ENCODE data around the gene PCARE.

Gene PCARE

DNA sequence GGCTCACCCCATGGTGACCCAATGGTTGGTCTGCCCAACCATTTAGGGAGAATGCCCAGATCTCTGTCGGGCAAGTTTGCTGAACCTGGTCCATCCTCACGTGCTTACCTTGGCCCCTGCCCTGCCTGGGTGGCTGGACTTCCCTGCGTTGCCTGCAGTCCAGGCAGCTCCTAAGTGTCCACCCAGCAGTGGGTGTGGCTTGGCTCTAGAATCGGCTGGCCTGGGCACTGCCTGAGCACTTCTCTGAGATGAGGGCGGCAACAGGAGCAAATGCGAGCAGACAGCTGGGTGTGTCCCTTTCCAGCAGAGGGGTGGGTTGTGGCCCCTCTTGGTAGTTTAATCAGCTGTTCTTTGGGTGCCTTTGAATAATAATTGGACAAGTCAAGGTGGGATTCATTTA lies 11.3 kb downstream of the PCARE start:
- Histone ChIP-seq H3K9ac (ENCODE audit: low read length) (no peak overlapping the region), H3K4me1 (ENCODE audit: control insufficient read depth, insufficient read depth, low read length) (peaks cover 16% of the 10 kb centered on the region), H3K36me3 (ENCODE audit: control insufficient read depth, insufficient read depth, low read length) (no peaks in the 10 kb centered on the region), H3K27me3 (ENCODE audit: control insufficient read depth, insufficient read depth, low read length) (no peaks in the 10 kb centered on the region), H3K27ac (ENCODE audit: low read depth, low read length) (no peak overlapping the region), H3K4me3 (ENCODE audit: low read depth, low read length) (no peak overlapping the region), H3K9me3 (ENCODE audit: control insufficient read depth, insufficient read depth, low read depth, low read length) (no peaks in the 10 kb centered on the region)

DNA sequence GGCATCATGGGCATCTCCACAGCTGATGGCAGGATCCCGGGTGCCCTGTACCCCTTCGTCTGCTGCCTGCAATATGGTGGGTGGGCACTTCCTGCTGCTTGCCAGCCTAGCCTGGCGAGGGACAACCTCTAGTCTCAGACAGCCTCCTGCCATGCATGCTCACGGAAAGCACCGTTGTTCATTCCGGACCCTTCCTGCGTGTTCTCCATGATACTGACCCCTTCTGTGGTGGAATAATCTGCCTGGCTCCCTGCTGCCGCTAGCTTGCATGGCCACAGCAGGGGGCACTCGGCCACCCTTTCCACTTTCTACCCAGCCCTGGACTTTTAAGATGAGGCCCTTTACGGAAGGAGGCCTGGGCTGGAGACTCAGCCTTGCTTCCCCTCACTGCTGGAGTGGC lies 12.0 kb downstream of the PCARE start:
- no peaks in the 10 kb centered on the region for H3K36me3 ChIP-seq (ENCODE audit: control insufficient read depth, insufficient read depth, low read length)
- no peak overlapping the region for H3K27ac ChIP-seq (ENCODE audit: low read depth, low read length)
- H3K4me3 ChIP-seq (ENCODE audit: low read depth, low read length), result no peak overlapping the region
- H3K9ac ChIP-seq (ENCODE audit: low read length), result no peak overlapping the region
- no peaks in the 10 kb centered on the region for H3K27me3 ChIP-seq (ENCODE audit: control insufficient read depth, insufficient read depth, low read length)
- H3K4me1 ChIP-seq (ENCODE audit: control insufficient read depth, insufficient read depth, low read length), result peaks cover 16% of the 10 kb centered on the region
- H3K9me3 ChIP-seq (ENCODE audit: control insufficient read depth, insufficient read depth, low read depth, low read length), result no peaks in the 10 kb centered on the region

DNA sequence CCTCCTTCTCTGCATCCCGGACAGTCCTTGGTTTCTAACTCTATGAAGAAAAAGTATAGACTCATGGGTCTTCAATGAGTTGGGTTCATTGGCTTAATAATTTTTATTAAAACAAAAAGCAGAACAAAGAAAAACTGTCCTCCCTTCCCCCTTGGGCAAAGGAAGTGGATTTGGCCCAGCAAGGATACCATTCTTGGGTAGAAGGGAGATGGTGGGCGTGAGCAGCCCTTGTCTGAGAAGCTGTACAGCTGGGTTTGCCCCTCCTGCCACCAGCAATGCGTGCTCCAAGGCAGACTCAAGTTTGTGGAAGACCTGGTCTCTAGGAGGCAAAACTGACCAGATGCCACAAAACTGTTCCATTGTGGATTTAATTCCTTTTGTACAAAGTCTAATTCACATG lies 12.7 kb downstream of the PCARE start:
- Histone ChIP-seq H3K4me1 (ENCODE audit: control insufficient read depth, insufficient read depth, low read length) (peaks cover 16% of the 10 kb centered on the region), H3K27ac (ENCODE audit: low read depth, low read length) (no peak overlapping the region), H3K9ac (ENCODE audit: low read length) (no peak overlapping the region), H3K9me3 (ENCODE audit: control insufficient read depth, insufficient read depth, low read depth, low read length) (no peaks in the 10 kb centered on the region), H3K27me3 (ENCODE audit: control insufficient read depth, insufficient read depth, low read length) (no peaks in the 10 kb centered on the region), H3K4me3 (ENCODE audit: low read depth, low read length) (no peak overlapping the region), H3K36me3 (ENCODE audit: control insufficient read depth, insufficient read depth, low read length) (no peaks in the 10 kb centered on the region)

DNA sequence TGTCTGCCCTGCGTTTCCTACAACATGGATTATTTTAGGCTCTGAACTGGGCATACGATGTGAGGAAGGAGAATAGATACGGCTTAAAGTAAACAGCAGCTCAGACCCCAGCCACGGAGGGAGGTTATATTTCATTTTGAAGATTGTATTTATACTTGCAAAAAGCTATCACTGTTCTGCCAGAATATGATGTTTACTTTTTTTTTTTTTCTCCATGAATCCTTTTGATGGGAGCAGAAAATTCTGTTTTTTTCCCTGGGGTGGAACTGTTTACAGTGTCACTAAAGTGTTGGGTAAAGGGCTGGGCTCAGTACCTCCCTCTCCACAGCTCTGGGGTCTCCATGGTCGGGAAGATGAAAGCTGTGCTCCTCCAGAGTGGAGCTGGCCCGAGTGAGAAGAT lies 13.1 kb downstream of the PCARE start:
- Histone ChIP-seq H3K27me3 (ENCODE audit: control insufficient read depth, insufficient read depth, low read length) (no peaks in the 10 kb centered on the region), H3K27ac (ENCODE audit: low read depth, low read length) (no peak overlapping the region), H3K4me1 (ENCODE audit: control insufficient read depth, insufficient read depth, low read length) (peaks cover 16% of the 10 kb centered on the region), H3K4me3 (ENCODE audit: low read depth, low read length) (no peak overlapping the region), H3K9me3 (ENCODE audit: control insufficient read depth, insufficient read depth, low read depth, low read length) (no peaks in the 10 kb centered on the region), H3K9ac (ENCODE audit: low read length) (no peak overlapping the region), H3K36me3 (ENCODE audit: control insufficient read depth, insufficient read depth, low read length) (no peaks in the 10 kb centered on the region)

DNA sequence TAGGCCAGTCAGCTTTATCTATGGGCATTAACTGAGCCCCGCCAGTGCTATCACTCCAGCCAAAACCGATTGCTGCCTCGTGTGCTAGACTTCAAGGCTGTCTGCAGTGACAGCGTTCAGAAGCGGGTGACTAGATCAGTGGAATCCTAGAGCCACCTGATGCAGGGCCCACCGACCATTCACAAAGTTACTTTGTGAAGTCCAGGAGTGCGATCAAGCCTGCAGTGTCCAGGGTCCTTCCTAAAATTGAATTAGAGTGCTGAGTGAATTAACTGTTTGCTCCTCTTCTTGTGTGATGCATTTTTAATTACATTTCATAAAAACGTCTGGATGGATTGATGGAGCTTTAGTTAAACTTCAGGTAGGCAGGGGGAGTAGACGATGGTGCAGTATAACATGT lies 13.9 kb downstream of the PCARE start:
- Histone ChIP-seq H3K27ac (ENCODE audit: low read depth, low read length) (no peak overlapping the region), H3K27me3 (ENCODE audit: control insufficient read depth, insufficient read depth, low read length) (no peaks in the 10 kb centered on the region), H3K9me3 (ENCODE audit: control insufficient read depth, insufficient read depth, low read depth, low read length) (no peaks in the 10 kb centered on the region), H3K36me3 (ENCODE audit: control insufficient read depth, insufficient read depth, low read length) (no peaks in the 10 kb centered on the region), H3K4me3 (ENCODE audit: low read depth, low read length) (no peak overlapping the region), H3K9ac (ENCODE audit: low read length) (no peak overlapping the region), H3K4me1 (ENCODE audit: control insufficient read depth, insufficient read depth, low read length) (peaks cover 14% of the 10 kb centered on the region)

DNA sequence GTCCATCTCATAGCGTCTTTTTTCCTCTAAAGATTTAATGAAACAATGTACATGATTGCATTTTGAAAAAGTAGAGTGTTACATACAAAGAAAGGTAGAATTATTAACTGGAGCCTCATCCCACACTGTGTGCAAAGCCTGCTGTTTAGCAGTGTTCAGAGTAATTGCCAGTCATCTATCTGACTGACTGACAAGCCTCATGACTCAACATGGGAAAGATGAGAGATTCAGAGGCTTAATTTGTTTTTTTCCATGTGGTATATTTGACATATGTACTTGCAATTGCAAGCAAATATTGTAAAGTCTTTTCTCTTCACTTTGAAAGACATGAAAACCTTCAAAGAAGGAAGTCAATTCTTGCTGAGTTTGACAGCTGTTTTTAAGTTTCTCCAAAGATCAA lies 14.7 kb downstream of the PCARE start:
- Histone ChIP-seq H3K36me3 (ENCODE audit: control insufficient read depth, insufficient read depth, low read length) (no peaks in the 10 kb centered on the region), H3K27me3 (ENCODE audit: control insufficient read depth, insufficient read depth, low read length) (no peaks in the 10 kb centered on the region), H3K4me3 (ENCODE audit: low read depth, low read length) (no peak overlapping the region), H3K27ac (ENCODE audit: low read depth, low read length) (no peak overlapping the region), H3K9me3 (ENCODE audit: control insufficient read depth, insufficient read depth, low read depth, low read length) (no peaks in the 10 kb centered on the region), H3K9ac (ENCODE audit: low read length) (no peak overlapping the region), H3K4me1 (ENCODE audit: control insufficient read depth, insufficient read depth, low read length) (peaks cover 9% of the 10 kb centered on the region)

DNA sequence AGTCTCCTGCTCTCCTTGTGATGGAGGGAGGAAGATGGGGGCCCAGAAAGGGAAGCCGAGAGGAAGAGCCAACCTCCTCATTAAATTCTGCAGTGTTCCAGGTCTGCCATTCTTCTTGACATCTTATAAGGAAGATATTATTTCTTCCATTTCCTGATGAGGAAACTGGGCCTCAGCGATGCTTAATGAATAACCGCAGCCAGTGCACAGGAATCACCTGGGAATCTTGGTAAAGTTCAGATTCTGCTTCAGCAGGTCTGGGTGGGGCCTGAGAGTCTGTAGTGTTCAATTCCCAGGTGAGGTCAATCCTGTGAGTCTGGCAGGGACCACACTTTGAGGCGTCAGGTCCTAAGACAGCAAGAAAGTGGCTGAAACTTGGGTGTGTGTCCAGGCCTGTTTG lies 17.3 kb downstream of the PCARE start:
- peaks cover 21% of the 10 kb centered on the region for H3K4me1 ChIP-seq (ENCODE audit: control insufficient read depth, insufficient read depth, low read length)
- no peaks in the 10 kb centered on the region for H3K36me3 ChIP-seq (ENCODE audit: control insufficient read depth, insufficient read depth, low read length)
- no peak overlapping the region for H3K4me3 ChIP-seq (ENCODE audit: low read depth, low read length)
- H3K27ac ChIP-seq (ENCODE audit: low read depth, low read length), result no peak overlapping the region
- H3K9me3 ChIP-seq (ENCODE audit: control insufficient read depth, insufficient read depth, low read depth, low read length), result no peaks in the 10 kb centered on the region
- no peaks in the 10 kb centered on the region for H3K27me3 ChIP-seq (ENCODE audit: control insufficient read depth, insufficient read depth, low read length)
- H3K9ac ChIP-seq (ENCODE audit: low read length), result no peak overlapping the region

DNA sequence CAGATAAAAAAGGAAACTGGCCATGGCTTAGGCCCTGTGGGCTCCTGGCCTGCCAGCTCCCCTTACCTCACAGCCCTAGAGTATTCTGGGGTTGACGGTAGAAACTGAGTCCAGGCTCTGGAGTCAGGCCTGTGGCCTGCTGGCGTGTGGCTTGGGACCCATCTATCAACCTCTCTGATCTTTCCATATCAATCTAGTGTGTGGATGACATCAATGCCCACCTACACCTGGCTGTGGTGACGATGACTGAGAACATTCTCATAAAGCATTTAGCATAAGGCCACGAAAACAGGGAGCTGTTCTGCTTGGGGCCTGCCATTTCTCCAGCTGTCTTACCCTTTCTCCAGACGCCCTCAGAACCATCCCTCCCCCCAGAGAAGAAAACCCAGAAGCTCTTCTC lies 17.9 kb downstream of the PCARE start:
- Histone ChIP-seq H3K27me3 (ENCODE audit: control insufficient read depth, insufficient read depth, low read length) (no peaks in the 10 kb centered on the region), H3K27ac (ENCODE audit: low read depth, low read length) (no peak overlapping the region), H3K4me1 (ENCODE audit: control insufficient read depth, insufficient read depth, low read length) (peaks cover 21% of the 10 kb centered on the region), H3K9ac (ENCODE audit: low read length) (no peak overlapping the region), H3K36me3 (ENCODE audit: control insufficient read depth, insufficient read depth, low read length) (no peaks in the 10 kb centered on the region), H3K9me3 (ENCODE audit: control insufficient read depth, insufficient read depth, low read depth, low read length) (no peaks in the 10 kb centered on the region), H3K4me3 (ENCODE audit: low read depth, low read length) (no peak overlapping the region)

DNA sequence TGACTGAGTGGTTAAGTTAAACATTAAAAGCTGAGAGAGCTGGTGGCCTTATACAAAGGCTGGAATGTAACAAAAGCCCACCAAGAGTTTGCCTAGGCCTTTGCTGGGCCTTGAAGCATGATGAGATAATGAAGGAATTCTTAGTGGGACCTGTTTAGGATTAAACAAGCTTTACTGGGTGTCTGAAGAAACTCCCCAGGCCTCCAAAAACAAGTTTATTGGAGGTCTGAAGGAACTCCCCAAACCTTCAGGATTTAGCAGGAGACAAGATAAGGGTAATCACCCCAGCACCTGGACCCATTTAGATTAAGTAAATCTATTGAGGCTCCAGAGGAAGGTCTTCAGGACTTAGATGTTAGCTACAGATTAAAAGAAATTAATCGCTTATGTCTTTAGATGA lies 18.7 kb downstream of the PCARE start:
- Histone ChIP-seq H3K36me3 (ENCODE audit: control insufficient read depth, insufficient read depth, low read length) (no peaks in the 10 kb centered on the region), H3K27ac (ENCODE audit: low read depth, low read length) (no peak overlapping the region), H3K4me1 (ENCODE audit: control insufficient read depth, insufficient read depth, low read length) (peaks cover 21% of the 10 kb centered on the region), H3K4me3 (ENCODE audit: low read depth, low read length) (no peak overlapping the region), H3K9ac (ENCODE audit: low read length) (no peak overlapping the region), H3K9me3 (ENCODE audit: control insufficient read depth, insufficient read depth, low read depth, low read length) (no peaks in the 10 kb centered on the region), H3K27me3 (ENCODE audit: control insufficient read depth, insufficient read depth, low read length) (no peaks in the 10 kb centered on the region)

DNA sequence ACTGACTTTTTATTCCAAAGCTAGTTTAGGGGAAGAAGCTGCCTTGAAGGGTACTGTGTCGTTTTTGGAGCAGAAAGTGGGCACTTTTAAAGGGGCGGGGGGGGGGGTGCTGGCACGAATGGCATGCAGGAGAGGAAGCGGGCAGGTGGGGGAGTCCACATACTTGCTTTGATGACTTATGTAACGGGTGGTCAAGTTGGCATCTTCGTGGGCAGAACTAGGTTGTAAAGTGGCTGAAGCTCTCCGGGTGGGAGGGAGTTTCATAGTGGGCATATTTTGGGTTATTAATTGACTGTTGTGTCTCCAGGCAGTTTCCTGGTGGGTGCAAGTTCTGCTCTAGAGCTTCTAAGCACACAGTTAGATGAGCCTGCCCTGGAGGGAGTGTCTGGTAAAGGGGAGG lies 19.9 kb downstream of the PCARE start:
- Histone ChIP-seq H3K4me1 (ENCODE audit: control insufficient read depth, insufficient read depth, low read length) (peaks cover 21% of the 10 kb centered on the region), H3K36me3 (ENCODE audit: control insufficient read depth, insufficient read depth, low read length) (no peaks in the 10 kb centered on the region), H3K27me3 (ENCODE audit: control insufficient read depth, insufficient read depth, low read length) (no peaks in the 10 kb centered on the region), H3K9me3 (ENCODE audit: control insufficient read depth, insufficient read depth, low read depth, low read length) (no peaks in the 10 kb centered on the region), H3K27ac (ENCODE audit: low read depth, low read length) (no peak overlapping the region), H3K4me3 (ENCODE audit: low read depth, low read length) (no peak overlapping the region), H3K9ac (ENCODE audit: low read length) (no peak overlapping the region)

DNA sequence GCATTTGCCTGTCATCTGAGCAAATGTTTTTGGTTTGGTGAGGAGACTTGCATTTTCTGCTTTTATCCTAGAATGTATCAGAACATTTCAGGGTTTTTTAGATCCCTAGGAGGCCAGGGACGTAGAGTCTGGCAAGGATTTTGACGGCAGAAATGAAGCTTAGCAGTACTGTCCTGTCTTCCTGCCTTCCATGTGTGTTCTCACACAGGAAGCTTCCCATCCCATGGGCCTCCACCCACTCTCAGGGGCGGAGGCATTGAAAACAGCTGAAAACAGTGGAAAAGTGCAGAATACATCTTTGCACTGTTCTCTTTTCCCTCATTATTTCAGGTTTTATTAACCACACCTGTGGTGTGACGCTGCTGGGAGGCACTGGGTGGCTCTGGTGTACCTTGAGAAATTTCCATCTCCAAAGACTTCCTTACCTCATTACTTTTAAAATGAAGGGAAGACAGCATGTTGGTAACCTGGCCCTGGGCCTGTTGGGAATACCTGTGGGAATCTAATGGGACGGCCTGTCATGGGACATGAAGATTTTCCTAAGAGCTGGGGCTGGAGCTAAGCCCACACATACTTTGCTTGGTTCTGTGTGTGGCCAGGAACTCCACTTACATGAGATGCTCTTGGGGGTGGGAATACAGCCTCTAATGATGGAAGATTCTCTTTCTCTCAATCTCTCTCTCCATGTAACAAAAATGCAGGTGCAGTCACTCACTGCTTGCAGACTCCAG lies 20.5 kb downstream of the PCARE start:
- Histone ChIP-seq H3K36me3 (ENCODE audit: control insufficient read depth, insufficient read depth, low read length) (no peaks in the 10 kb centered on the region), H3K27me3 (ENCODE audit: control insufficient read depth, insufficient read depth, low read length) (no peaks in the 10 kb centered on the region)

More for the DNA sequence above, 20.5 kb downstream of the PCARE start:
- Histone ChIP-seq H3K9ac (ENCODE audit: low read length) (peak overlapping the region; percentile 58), H3K9me3 (ENCODE audit: control insufficient read depth, insufficient read depth, low read depth, low read length) (no peaks in the 10 kb centered on the region), H3K4me1 (ENCODE audit: control insufficient read depth, insufficient read depth, low read length) (peaks cover 21% of the 10 kb centered on the region), H3K27ac (ENCODE audit: low read depth, low read length) (peak overlapping the region; percentile 44; the same call in 1 of the 2 replicates), H3K4me3 (ENCODE audit: low read depth, low read length) (no peak overlapping the region; the same call in 1 of the 2 replicates)
